Sigmoid colon (tissue), 4 donors: ENCODE measurements around the gene LGALS8.

Experiments
- EP300 ChIP-seq, 4 donors: sonication (generic); formaldehyde crosslinking; IDR thresholded peaks; one replicate each; pipeline ENCODE4 v1.6.1; 2017; ENCODE audit warnings: antibody characterized with exemption in 4 of 4
- POLR2A ChIP-seq, 2 donors: fragments of 450-650 bp; IDR thresholded peaks; one replicate each; pipeline ENCODE4 v1.6.1; 2016; ENCODE audit warnings: antibody characterized with exemption in 2 of 2, mild to moderate bottlenecking in 2 of 2, moderate library complexity in 2 of 2
- POLR2AphosphoS5 ChIP-seq, 4 donors: sonication (generic); formaldehyde crosslinking; IDR thresholded peaks; one replicate each; pipeline ENCODE4 v1.6.1; 2017; ENCODE audit warnings: antibody characterized with exemption in 4 of 4
- TF ChIP-seq, protein P1 (sequence below), 4 experiments: fragments of 450-650 bp in 3 of 4; fragments of 200-600 bp in 1 of 4; IDR thresholded peaks; one replicate each; pipeline ENCODE4 v1.5.1; 2016 to 2019; ENCODE audit warnings: antibody characterized with exemption in 4 of 4, mild to moderate bottlenecking in 3 of 4, moderate library complexity in 2 of 4

DNA sequence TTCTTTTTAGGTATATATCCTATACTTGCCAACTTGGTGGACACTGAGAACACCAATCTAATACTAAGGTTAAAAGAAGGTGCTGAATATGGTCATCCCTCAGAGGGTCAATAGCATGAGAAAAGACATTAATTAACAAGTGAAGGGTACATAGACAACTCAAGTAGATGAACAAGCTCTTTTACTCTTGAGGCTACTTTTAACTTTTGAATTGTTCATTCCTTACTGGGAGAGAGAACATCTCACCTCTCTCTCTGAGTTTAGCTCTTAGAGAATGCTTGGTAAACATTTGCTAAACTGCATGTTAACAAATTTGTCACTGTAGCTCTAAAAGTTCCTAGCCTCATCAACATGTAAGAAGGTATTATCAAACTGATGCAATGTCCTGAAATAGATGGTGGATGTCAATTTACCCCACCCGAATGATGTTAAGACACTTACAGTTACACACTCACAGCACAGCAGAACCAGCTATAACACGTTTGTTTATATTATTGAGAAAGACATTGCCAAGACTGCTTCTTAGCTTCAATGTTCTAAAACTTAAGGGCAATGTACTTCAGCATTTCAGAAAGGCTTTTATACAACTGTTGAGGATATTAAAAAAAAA lies 44.6 kb downstream of the LGALS8 start:
- TF ChIP-seq, protein P1, sequence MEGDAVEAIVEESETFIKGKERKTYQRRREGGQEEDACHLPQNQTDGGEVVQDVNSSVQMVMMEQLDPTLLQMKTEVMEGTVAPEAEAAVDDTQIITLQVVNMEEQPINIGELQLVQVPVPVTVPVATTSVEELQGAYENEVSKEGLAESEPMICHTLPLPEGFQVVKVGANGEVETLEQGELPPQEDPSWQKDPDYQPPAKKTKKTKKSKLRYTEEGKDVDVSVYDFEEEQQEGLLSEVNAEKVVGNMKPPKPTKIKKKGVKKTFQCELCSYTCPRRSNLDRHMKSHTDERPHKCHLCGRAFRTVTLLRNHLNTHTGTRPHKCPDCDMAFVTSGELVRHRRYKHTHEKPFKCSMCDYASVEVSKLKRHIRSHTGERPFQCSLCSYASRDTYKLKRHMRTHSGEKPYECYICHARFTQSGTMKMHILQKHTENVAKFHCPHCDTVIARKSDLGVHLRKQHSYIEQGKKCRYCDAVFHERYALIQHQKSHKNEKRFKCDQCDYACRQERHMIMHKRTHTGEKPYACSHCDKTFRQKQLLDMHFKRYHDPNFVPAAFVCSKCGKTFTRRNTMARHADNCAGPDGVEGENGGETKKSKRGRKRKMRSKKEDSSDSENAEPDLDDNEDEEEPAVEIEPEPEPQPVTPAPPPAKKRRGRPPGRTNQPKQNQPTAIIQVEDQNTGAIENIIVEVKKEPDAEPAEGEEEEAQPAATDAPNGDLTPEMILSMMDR (IDR thresholded peaks at IDR 0.05) = no peak
- TF ChIP-seq POLR2AphosphoS5 (IDR thresholded peaks at IDR 0.05) (no peak), POLR2A (IDR thresholded peaks at IDR 0.05) (no peak), EP300 (IDR thresholded peaks at IDR 0.05) (no peak)
